GM23248 (cell line): ENCODE results near the gene KRTAP16-1. TPM values are rescaled to one million over a fixed set of nuclear protein-coding genes. Genes with fewer than 3 reads are reported as not detected.

Experiments used
- DNase-seq: peaks from one replicate; pipeline ENCODE4 v3.0.0-alpha.2; 2015
- H2AFZ ChIP-seq: fragments of 200-600 bp; sonication (generic); 2 replicates; pipeline ENCODE4 v1.6.1; 2016; ENCODE audit warnings: antibody characterized with exemption
- H3F3A ChIP-seq: fragments of 200-600 bp; sonication (generic); 2 replicates; pipeline ENCODE4 v1.6.1; 2016; ENCODE audit warnings: mild to moderate bottlenecking, antibody characterized with exemption, mixed run types; ENCODE audit not compliant: insufficient read depth
- H3K27ac ChIP-seq: fragments of 200-600 bp; sonication (generic); 2 replicates; pipeline ENCODE4 v1.5.1; 2016; ENCODE audit warnings: mild to moderate bottlenecking
- H3K27me3 ChIP-seq: fragments of 200-600 bp; sonication (generic); replicated peaks from 2 replicates; pipeline ENCODE4 v1.6.1; 2016; ENCODE audit warnings: mild to moderate bottlenecking; ENCODE audit not compliant: insufficient read depth
- H3K36me3 ChIP-seq: fragments of 200-600 bp; sonication (generic); 2 replicates; pipeline ENCODE4 v1.6.1; 2016; ENCODE audit warnings: low read depth, mild to moderate bottlenecking
- H3K4me1 ChIP-seq: fragments of 200-600 bp; sonication (generic); 2 replicates; pipeline ENCODE4 v1.6.1; 2016; ENCODE audit warnings: mild to moderate bottlenecking; ENCODE audit not compliant: insufficient read depth
- H3K4me2 ChIP-seq: fragments of 200-600 bp; sonication (generic); one replicate; pipeline ENCODE4 v1.6.1; 2016; ENCODE audit warnings: mild to moderate bottlenecking; ENCODE audit not compliant: unreplicated experiment
- H3K4me3 ChIP-seq: fragments of 200-600 bp; sonication (generic); 2 replicates; pipeline ENCODE4 v1.5.1; 2016; ENCODE audit warnings: mild to moderate bottlenecking
- H3K79me2 ChIP-seq: fragments of 200-600 bp; sonication (generic); 2 replicates; pipeline ENCODE4 v1.6.1; 2016; ENCODE audit warnings: mild to moderate bottlenecking; ENCODE audit not compliant: insufficient read depth
- H3K9ac ChIP-seq: fragments of 200-600 bp; sonication (generic); 2 replicates; pipeline ENCODE4 v1.6.1; 2016; ENCODE audit warnings: mild to moderate bottlenecking
- H3K9me2 ChIP-seq: fragments of 200-600 bp; sonication (generic); 2 replicates; pipeline ENCODE4 v1.6.1; 2016; ENCODE audit warnings: mixed run types, mild to moderate bottlenecking, moderate library complexity; ENCODE audit not compliant: insufficient read depth
- H3K9me3 ChIP-seq: fragments of 200-600 bp; sonication (generic); one replicate; pipeline ENCODE4 v1.6.1; 2017; ENCODE audit warnings: low read depth
- H4K20me1 ChIP-seq: fragments of 200-600 bp; sonication (generic); 2 replicates; pipeline ENCODE4 v1.6.0; 2016; ENCODE audit not compliant: insufficient read depth
- EZH2 ChIP-seq: fragments of 200-600 bp; sonication (generic); IDR thresholded peaks from 2 replicates; pipeline ENCODE4 v1.6.1; 2018; ENCODE audit warnings: antibody characterized with exemption, mild to moderate bottlenecking; ENCODE audit not compliant: insufficient read depth, poor library complexity, severe bottlenecking
- EZH2phosphoT487 ChIP-seq: fragments of 200-600 bp; sonication (generic); IDR thresholded peaks from 2 replicates; pipeline ENCODE4 v1.6.1; 2018; ENCODE audit warnings: antibody characterized with exemption, moderate library complexity, mild to moderate bottlenecking, low read depth; ENCODE audit not compliant: insufficient read depth
- WGBS, 2 experiments: methylation state at CpG; one replicate each; pipeline ENCODE4 v1.1.6; 2015 to 2017; ENCODE audit warnings: low lambda C conversion rate in 2 of 2, low coverage in 1 of 2; ENCODE audit errors: missing lambda C conversion rate in 2 of 2; 5-methylcytosine and 5-hydroxymethylcytosine counted together
- in situ Hi-C: fragments of 300-500 bp; cut with MboI; formaldehyde crosslinking; loops from 2 replicates; pipeline ENCODE4 v1.15.0; 2020
- polyA plus RNA-seq: library from polyadenylated mRNA; unstranded; fragments of >200 nt; fragmentation: Nextera tagmentation; extraction: Ambion mirVana; gene quantifications from 2 replicates; pipeline ENCODE4 v1.2.1, GENCODE V29; 2016
- total RNA-seq: library from RNA; depleted of rRNA; stranded (reverse); fragments of >200 nt; shearing (Covaris generic); gene quantifications from 2 replicates; pipeline ENCODE4 v1.2.3, GENCODE V29; 2014

The KRTAP16-1 gene
- total and polyA plus RNA-seq, 2 experiments from 2014 or later: not detected

DNA sequence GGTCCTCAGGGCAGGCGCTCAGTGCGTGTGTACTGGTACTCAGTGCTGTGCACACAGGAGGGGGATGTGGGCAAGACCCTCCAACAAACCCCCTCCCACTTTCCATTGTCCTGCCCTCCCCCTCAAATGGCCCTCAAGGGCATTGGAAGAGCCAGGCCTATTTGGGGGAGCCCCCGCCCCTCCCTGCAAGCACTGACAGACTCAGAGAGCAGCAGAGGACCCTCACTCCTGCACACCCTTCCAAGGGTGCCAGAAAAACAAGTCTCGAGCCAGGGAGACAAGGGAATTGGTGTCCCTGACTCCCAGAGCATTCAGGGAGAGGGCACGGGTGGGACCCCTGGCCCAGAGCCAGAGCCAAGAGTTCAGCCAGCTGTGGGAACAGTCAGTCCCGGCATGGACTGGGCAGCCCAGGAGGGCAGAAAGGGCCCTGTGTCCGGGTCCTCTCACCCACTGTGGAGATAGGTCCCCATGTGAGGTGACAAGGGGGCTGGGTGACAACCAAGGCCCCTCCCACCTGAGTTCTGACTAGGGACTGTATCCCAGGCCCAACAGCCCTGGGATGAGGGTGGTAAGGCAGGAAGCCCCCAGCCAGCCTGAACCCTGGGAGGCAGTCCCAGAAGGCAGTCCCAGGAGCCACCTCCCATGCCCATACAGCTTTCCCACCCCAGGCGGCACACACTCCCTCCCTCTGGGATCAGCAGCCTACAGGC lies 18.5 kb upstream of the KRTAP16-1 start:
- Histone ChIP-seq H3K4me2 (no peak overlapping the region), H3K9me2 (no peaks in the 10 kb centered on the region), H4K20me1 (no peaks in the 10 kb centered on the region), H3K9me3 (no peaks in the 10 kb centered on the region), H3K27ac (no peak overlapping the region), H3K36me3 (no peaks in the 10 kb centered on the region), H3K9ac (no peak overlapping the region), H2AFZ (no peak overlapping the region), H3K27me3 (no peaks in the 10 kb centered on the region), H3K79me2 (no peaks in the 10 kb centered on the region), H3F3A (no peaks in the 10 kb centered on the region), H3K4me1 (0 out of 2 replicates have a peak, but pooled peaks cover 2% of the 10 kb centered on the region), H3K4me3 (no peak overlapping the region)
- WGBS, 2 experiments: 90 to 92% methylated on average over 6 to 8 of the region's 8 CpGs
- in situ Hi-C loops: loop anchor here (10.0 to 25.0 kb wide), 2 partner anchors 335 to 423 kb away; no protein-coding TSS in a partner anchor
- TF ChIP-seq EZH2 (no peak), EZH2phosphoT487 (no peak)
- DNase-seq: no peak

DNA sequence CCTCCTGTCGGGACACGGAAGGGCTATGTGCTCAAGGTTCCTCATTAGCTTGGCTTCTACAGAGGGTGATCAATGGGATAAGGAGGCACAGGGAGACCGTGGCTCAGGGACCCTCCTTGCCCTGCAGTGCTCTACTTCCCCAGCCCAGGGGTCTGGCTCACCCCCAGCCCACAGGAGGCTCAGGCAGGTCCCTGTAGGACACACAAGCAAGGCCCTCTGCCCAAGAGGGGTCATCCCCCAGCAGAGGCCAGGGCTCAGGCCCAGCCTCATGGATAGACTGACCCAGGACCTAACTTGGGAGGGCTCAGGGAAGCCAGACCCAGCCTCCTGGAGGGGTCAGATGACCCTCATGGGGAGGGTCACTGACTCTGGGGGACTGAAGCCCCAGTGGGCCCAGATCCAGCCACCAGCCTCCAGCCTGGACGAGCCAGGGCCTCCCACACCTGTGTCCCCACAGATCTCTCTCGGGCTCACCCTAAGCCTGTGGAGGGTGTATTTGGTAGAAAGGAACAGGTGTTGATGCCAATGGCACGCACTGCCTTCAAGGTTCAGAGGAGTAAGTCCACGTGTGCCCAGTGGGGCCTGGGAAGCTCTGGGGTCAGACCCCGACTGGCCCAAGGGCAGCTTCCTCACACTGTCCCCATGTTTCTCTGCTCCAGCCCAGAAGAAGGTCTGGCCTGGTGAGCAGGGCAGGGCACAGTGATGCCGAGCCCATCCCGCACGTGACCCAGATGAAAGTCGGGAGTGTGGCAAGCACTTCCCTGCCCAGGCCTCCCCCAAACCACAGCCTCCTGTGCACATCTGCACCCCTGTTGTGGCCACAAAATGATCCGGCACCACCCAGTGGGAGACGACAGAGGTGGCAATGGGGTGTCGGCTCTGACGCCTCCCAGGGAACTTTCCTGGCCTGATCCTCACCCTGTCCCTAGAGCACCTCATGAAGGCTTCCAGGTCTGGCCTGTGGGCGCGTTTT lies 17.4 kb upstream of the KRTAP16-1 start:
- H3F3A ChIP-seq: no peaks in the 10 kb centered on the region
- H3K4me2 ChIP-seq: no peak overlapping the region
- no peaks in the 10 kb centered on the region for H3K79me2 ChIP-seq
- H3K27me3 ChIP-seq: no peaks in the 10 kb centered on the region
- WGBS, 2 experiments: 94 to 98% methylated on average over 18 of the region's 18 CpGs
- no peak overlapping the region for H3K4me3 ChIP-seq
- no peaks in the 10 kb centered on the region for H3K9me2 ChIP-seq
- no peaks in the 10 kb centered on the region for H3K36me3 ChIP-seq
- H4K20me1 ChIP-seq: no peaks in the 10 kb centered on the region
- no peak overlapping the region for H3K27ac ChIP-seq
- H3K9me3 ChIP-seq: no peaks in the 10 kb centered on the region
- TF ChIP-seq EZH2: no peak
- no peak for TF ChIP-seq EZH2phosphoT487
- H3K9ac ChIP-seq: no peak overlapping the region
- in situ Hi-C loops: loop anchor here (10.0 to 25.0 kb wide), 2 partner anchors 336 to 422 kb away; no protein-coding TSS in a partner anchor
- no peak overlapping the region for H2AFZ ChIP-seq
- no peak for DNase-seq
- peaks cover 9% of the 10 kb centered on the region for H3K4me1 ChIP-seq

DNA sequence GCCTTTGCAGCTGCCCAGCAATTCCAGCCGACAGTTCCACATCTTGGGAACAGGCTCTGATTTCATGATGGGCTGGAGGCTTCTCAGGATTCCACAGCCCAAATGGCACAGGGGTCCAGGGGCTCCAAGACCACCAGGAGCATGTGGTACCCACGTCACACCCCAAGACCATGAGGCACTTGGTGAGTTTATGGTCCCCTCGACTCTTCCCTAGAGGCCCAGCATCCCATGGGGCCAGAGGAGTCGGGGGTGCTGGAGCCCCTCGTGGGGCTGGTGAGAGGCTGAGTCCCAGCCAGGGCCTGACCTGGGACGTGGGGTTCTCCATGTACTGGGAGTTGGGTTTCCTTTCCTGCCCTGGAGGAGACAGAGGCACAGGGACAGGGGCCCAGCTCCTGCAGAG lies 16.5 kb upstream of the KRTAP16-1 start:
- no peak overlapping the region for H2AFZ ChIP-seq
- H3K9me2 ChIP-seq: no peaks in the 10 kb centered on the region
- no peaks in the 10 kb centered on the region for H3K79me2 ChIP-seq
- 93 to 95% methylated on average over 6 of the region's 6 CpGs for WGBS, 2 experiments
- no peaks in the 10 kb centered on the region for H4K20me1 ChIP-seq
- TF ChIP-seq EZH2phosphoT487: no peak
- TF ChIP-seq EZH2: no peak
- no peaks in the 10 kb centered on the region for H3F3A ChIP-seq
- H3K4me3 ChIP-seq: no peak overlapping the region
- H3K9me3 ChIP-seq: peaks cover under 1% of the 10 kb centered on the region
- no peak overlapping the region for H3K27ac ChIP-seq
- no peaks in the 10 kb centered on the region for H3K27me3 ChIP-seq
- in situ Hi-C loops: loop anchor here (10.0 to 25.0 kb wide), 2 partner anchors 337 to 421 kb away; no protein-coding TSS in a partner anchor
- H3K4me1 ChIP-seq: peaks cover 9% of the 10 kb centered on the region
- DNase-seq: no peak
- no peak overlapping the region for H3K9ac ChIP-seq
- H3K36me3 ChIP-seq: no peaks in the 10 kb centered on the region
- no peak overlapping the region for H3K4me2 ChIP-seq

DNA sequence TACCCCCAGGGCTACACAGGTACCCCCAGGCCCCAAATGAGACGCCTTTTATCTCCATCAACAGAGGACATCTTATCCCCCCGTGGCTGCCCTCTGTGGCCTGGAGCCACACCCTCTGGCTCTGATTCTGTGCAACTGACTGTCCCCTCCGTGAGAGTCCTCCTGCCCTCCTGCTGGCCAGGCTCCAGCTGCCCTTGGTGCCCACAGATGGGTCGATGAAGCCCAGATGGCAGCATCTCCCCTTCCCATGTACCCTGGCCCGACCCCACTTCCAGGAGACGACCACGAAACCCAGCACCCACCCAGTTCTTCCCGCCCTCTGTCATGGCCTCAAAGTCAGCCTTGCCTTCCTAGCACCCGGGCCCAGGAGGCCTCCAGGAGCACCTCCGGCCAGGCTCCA lies 16.0 kb upstream of the KRTAP16-1 start:
- H3K9me2 ChIP-seq: no peaks in the 10 kb centered on the region
- in situ Hi-C loops: loop anchor here (10.0 to 25.0 kb wide), 2 partner anchors 337 to 420 kb away; no protein-coding TSS in a partner anchor
- H3K4me1 ChIP-seq: peaks cover 9% of the 10 kb centered on the region
- H3K4me2 ChIP-seq: no peak overlapping the region
- no peaks in the 10 kb centered on the region for H3K79me2 ChIP-seq
- H3K27me3 ChIP-seq: no peaks in the 10 kb centered on the region
- no peak overlapping the region for H3K27ac ChIP-seq
- TF ChIP-seq EZH2 (no peak), EZH2phosphoT487 (no peak)
- H3K9ac ChIP-seq: no peak overlapping the region
- no peaks in the 10 kb centered on the region for H4K20me1 ChIP-seq
- H3F3A ChIP-seq: no peaks in the 10 kb centered on the region
- no peak for DNase-seq
- no peaks in the 10 kb centered on the region for H3K36me3 ChIP-seq
- WGBS, 2 experiments: 89 to 92% methylated on average over 6 to 10 of the region's 10 CpGs
- no peak overlapping the region for H2AFZ ChIP-seq
- H3K9me3 ChIP-seq: peaks cover 3% of the 10 kb centered on the region
- H3K4me3 ChIP-seq: no peak overlapping the region
